Aorta (tissue), 5 donors: ENCODE measurements around the gene SDHC. TPM values are rescaled to one million over a fixed set of nuclear protein-coding genes. Genes with fewer than 3 reads are reported as not detected.
"Not testable (repeated sequence)": the region's sequence is repeated elsewhere in the genome, so short reads cannot be mapped to it uniquely, and the experiment has no call there.

Experiments
- ATAC-seq: fragments of 200-7000 bp; cut with Tn5 transposase; one replicate; pipeline ENCODE4 v1.9.1; 2022; ENCODE audit warnings: moderate library complexity; ENCODE audit not compliant: low FRiP score
- DNase-seq, 2 donors: peaks; one replicate each; pipeline ENCODE4 v3.0.0-alpha.2; 2020
- H3K27ac ChIP-seq, 2 donors: one replicate each; pipeline ENCODE4 v1.5.1; 2013; ENCODE audit warnings: low read length in 2 of 2, mild to moderate bottlenecking in 2 of 2, moderate library complexity in 2 of 2, control low read depth in 1 of 2, inconsistent platforms in 1 of 2, low read depth in 1 of 2
- H3K27me3 ChIP-seq, 2 donors: one replicate each; pipeline ENCODE4 v1.6.1; 2013; ENCODE audit warnings: control low read depth in 1 of 2, low read length in 1 of 2, mild to moderate bottlenecking in 1 of 2, moderate library complexity in 1 of 2; ENCODE audit not compliant: insufficient read depth in 2 of 2, control insufficient read depth in 1 of 2
- H3K36me3 ChIP-seq, 2 donors: one replicate each; pipeline ENCODE4 v1.6.1; 2013; ENCODE audit warnings: control low read depth in 1 of 2, low read length in 1 of 2, mild to moderate bottlenecking in 1 of 2; ENCODE audit not compliant: insufficient read depth in 2 of 2, control insufficient read depth in 1 of 2
- H3K4me1 ChIP-seq, 2 donors: one replicate each; pipeline ENCODE4 v1.6.1; 2013; ENCODE audit warnings: low read length in 2 of 2, control low read depth in 1 of 2, mild to moderate bottlenecking in 1 of 2, moderate library complexity in 1 of 2; ENCODE audit not compliant: insufficient read depth in 2 of 2, control insufficient read depth in 1 of 2
- H3K4me3 ChIP-seq, 2 donors: one replicate each; pipeline ENCODE4 v1.5.1; 2013; ENCODE audit warnings: low read length in 2 of 2, control low read depth in 1 of 2, mild to moderate bottlenecking in 1 of 2
- H3K9me3 ChIP-seq: one replicate; pipeline ENCODE4 v1.6.1; 2013; ENCODE audit warnings: mild to moderate bottlenecking, low read length; ENCODE audit not compliant: control insufficient read depth
- WGBS, 2 donors: extraction: QIAGEN DNeasy Blood & Tissue Kit; methylation state at CpG; one replicate each; pipeline ENCODE4 v1.1.7; 2013; 5-methylcytosine and 5-hydroxymethylcytosine counted together
- intact Hi-C, 2 donors: fragments of 100-400 bp; cut with DNase I; formaldehyde crosslinking; loops; one replicate each; pipeline versions ENCODE4 v1.14.2 to v1.15.0; 2022
- polyA plus RNA-seq, 2 donors: library from polyadenylated mRNA; stranded (reverse); fragments of 200-250 nt; gene quantifications; one replicate each; pipeline ENCODE4 v1.2.3, GENCODE V29; 2013
- total RNA-seq, 2 donors: library from RNA; stranded (reverse); fragmentation: NEBNext Ultra II Directional; extraction: Animal tissue kit (Norgen Biotek cat#: 25700); gene quantifications; one replicate each; pipeline ENCODE4 v1.2.1, GENCODE V29; 2021
- donor health status: healthy with polysubstance abuse.
- donor health status: Bipolar disorder and iron deficiency.
- donor health status: DM: no; HTN: no; CAD: no.
- donor health status: DM: no; HTN: no; CAD: no.
- donor health status: DM: yes; HTN: yes; CAD: no.

The SDHC gene
- total and polyA plus RNA-seq, 4 donors, result 103 to 129 (median 122) TPM

DNA sequence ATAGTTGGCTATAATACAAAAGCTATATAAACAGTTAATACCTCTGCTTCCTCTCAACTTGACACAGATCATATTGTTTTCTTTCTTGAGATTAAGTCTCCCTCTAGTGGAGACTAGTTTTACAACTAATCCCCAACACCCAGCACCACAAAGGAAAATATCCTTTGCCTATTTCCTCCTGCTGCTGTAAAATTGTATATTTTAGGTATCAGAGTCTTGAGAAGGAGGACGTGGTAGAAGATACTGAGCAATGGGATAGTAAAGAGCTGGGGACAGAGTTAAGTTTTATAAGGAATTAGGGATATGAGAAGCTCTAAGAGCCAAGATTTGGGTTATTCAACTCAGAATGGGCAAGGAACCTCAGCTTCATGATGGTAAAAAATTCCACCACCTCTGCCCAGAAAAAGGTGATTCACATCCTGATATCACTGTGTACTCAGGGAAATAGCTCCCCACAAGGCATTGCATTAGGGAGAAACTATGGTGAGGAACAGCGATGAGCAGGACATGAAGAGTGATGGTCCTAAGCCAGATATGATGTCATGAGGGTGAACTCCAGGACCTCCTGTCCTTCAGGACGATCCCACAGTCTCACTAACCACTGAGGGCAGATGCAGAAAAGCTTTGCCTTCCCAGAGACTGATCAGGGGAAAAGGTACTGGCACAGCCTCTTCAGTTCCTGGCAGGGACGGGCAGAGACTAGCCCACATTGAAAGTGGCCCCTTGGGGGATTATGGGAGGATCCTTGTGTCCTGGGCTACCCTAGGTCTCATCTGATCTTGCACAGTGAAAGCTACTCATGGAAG lies 68.2 kb downstream of the SDHC start:
- ATAC-seq (peak; percentile 86), DNase-seq (no peak)
- Histone ChIP-seq H3K9me3 (no peaks in the 10 kb centered on the region), H3K36me3 (no peaks in the 10 kb centered on the region), H3K4me1 (no peaks in the 10 kb centered on the region), H3K27me3 (no peaks in the 10 kb centered on the region), H3K27ac (no peak overlapping the region), H3K4me3 (no peak overlapping the region)
- intact Hi-C loops, result loop anchor here (2.0 to 5.0 kb wide), 3 partner anchors 75 to 190 kb away; partner anchors contain the start of genes TOMM40L (in 2 of the 2) and MPZ (in 1 of the 2)
- WGBS, 2 donors, result 28 to 29% methylated on average over 4 of the region's 4 CpGs

DNA sequence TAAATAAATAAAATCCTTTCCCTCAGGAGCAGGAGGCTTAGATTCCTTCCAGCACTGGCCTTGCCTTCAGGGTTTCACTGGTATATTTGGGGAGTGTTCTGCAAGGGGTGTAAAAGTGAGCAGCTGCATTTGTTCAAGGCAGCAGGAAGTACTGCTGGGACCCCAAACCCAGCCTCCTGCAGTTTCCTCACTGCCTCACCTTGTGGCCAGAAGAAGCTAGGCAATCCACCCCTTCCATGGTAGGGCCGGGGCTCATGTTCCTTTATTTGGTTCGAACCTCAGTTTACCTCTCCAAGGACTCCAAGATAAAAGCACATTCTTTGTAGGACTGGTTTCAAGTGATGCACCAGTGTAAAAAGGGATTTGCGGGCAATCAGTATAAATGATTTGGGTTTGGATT lies 74.5 kb downstream of the SDHC start:
- 97 to 100% methylated on average over 3 of the region's 3 CpGs for WGBS, 2 donors
- intact Hi-C loops, result no loop called here
- no peak overlapping the region for H3K4me3 ChIP-seq
- DNase-seq (no peak), ATAC-seq (no peak)
- H3K9me3 ChIP-seq, result no peaks in the 10 kb centered on the region
- H3K4me1 ChIP-seq, result no peaks in the 10 kb centered on the region
- H3K27ac ChIP-seq, result no peak overlapping the region
- H3K36me3 ChIP-seq, result no peaks in the 10 kb centered on the region
- no peaks in the 10 kb centered on the region for H3K27me3 ChIP-seq

DNA sequence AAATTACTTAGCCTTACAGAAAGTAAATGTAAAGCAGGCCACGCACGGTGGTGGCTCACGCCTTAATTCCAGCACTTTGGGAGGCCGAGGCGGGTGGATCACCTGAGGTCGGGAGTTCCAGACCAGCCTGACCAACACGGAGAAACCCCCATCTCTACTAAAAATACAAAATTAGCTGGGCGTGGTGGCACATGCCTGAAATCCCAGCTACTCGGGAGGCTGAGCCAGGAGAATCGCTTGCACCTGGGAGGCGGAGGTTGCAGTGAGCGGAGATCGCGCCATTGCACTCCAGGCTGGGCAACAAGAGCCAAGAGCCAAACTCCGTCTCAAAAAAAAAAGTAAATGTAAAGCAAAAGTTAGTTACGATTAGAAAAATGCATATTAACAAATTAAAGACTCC lies 75.0 kb downstream of the SDHC start:
- WGBS, 2 donors, result 74 to 78% methylated on average over 16 of the region's 16 CpGs
- H3K36me3 ChIP-seq, H3K9me3 ChIP-seq, intact Hi-C loops, H3K27me3 ChIP-seq, DNase-seq, H3K4me1 ChIP-seq, H3K27ac ChIP-seq, ATAC-seq: not testable (repeated sequence)
- H3K4me3 ChIP-seq, result peak overlapping the region in 1 of 2 donors; percentile 48

DNA sequence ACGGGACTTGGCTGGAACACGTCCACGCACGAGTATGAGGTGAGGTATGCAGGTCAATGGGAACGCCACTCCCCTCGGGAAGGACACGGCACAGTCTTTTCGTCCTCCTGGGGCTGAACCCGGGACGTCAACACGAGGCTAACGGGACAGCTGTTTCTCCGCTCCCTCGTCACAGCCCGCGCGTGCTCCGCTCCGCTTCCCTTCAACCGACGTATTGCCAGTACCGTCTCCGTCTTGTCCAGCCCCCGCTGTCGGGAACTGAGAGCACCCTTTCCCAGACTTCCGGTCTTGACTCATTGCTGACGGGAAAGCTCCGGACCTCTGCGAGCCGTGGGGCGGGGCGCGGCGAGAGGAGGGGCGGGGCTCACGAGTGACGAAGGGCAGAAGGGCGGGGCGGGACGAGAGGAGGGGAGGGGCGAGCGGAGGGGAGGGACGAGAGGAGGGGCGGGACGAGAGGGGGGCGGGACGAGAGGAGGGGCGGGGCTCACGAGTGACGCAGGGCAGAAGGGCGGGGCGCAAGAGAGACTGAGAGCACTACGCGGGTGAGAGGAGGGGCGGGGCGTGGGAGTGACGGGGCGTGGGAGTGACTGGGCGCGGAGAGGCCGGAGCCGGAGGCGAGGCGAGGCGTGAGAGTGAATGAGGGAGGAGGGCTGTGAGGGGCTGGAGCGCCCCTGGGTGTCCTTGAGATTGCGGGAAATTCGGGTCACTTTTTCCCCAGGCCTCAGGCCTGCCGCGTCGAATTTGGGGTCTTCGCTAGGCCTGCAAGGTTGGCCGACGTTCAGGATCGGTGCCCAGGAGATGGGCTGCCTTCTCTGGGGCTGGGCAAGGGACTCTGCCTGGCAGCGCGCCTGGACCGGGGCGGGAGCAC lies 75.7 kb downstream of the SDHC start:
- no peaks in the 10 kb centered on the region for H3K4me1 ChIP-seq
- H3K27me3 ChIP-seq, result no peaks in the 10 kb centered on the region
- no peaks in the 10 kb centered on the region for H3K36me3 ChIP-seq
- ATAC-seq (peak; percentile 98), DNase-seq (peak; percentile 98 to 100)
- H3K4me3 ChIP-seq, result peak overlapping the region; percentile 63 to 73
- peak overlapping the region; percentile 47 to 59 for H3K27ac ChIP-seq
- WGBS, 2 donors, result 1% methylated on average over 51 to 79 of the region's 79 CpGs
- H3K9me3 ChIP-seq, result no peaks in the 10 kb centered on the region
- intact Hi-C loops, result loop anchor here in 1 of 2 donors (1.0 to 10.0 kb wide), 2 partner anchors 9 to 355 kb away; partner anchors contain the start of gene DUSP12

DNA sequence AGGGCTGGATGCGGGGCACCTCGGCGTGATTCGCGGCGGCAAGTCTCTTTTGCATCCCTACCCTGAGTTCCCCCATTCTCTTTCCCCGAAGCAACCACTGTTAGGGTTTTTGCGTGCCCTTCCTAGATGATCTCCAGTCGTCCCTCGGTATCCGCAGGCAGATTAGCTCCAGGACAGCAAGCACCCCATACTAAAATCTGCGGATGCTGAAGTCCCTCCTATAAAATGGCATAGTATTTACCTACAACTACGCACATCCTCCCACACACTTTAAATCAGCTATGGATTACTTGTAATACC lies 76.3 kb downstream of the SDHC start:
- H3K27me3 ChIP-seq, result no peaks in the 10 kb centered on the region
- H3K4me1 ChIP-seq, result no peaks in the 10 kb centered on the region
- H3K9me3 ChIP-seq, result no peaks in the 10 kb centered on the region
- ATAC-seq, result no peak
- DNase-seq, result no peak
- intact Hi-C loops, result loop anchor here in 1 of 2 donors (1.0 to 10.0 kb wide), 2 partner anchors 9 to 354 kb away; partner anchors contain the start of gene DUSP12
- peak overlapping the region in 1 of 2 donors; percentile 50 for H3K27ac ChIP-seq
- 2 to 3% methylated on average over 13 of the region's 13 CpGs for WGBS, 2 donors
- peak overlapping the region; percentile 63 to 73 for H3K4me3 ChIP-seq
- no peaks in the 10 kb centered on the region for H3K36me3 ChIP-seq

DNA sequence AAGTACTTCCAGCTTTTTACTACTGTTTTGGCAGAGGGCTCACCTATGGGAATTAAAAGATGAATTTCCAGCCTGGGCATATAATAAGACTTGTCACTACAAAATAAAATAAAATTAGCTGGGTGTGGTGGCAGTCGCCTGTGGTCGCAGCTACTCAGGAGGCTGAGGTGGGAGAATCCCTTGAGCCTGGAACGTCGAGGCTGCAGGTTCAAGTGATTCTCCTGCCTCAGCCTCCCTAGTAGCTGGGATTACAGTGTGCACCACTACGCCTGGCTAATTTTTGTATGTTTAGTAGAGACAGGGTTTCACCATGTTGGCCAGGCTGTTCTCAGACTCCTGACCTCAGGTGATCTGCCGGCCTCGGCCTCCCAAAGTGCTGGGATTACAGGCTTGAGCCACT lies 77.0 kb downstream of the SDHC start:
- 92% methylated on average over 7 of the region's 7 CpGs for WGBS, 2 donors
- intact Hi-C loops, result loop anchor here in 1 of 2 donors (10.0 kb wide), 1 partner anchor 354 kb away; the partner anchor contains the start of gene DUSP12
- not testable (repeated sequence) for H3K9me3 ChIP-seq, H3K4me1 ChIP-seq, H3K36me3 ChIP-seq, DNase-seq, ATAC-seq, H3K4me3 ChIP-seq, H3K27ac ChIP-seq, H3K27me3 ChIP-seq

DNA sequence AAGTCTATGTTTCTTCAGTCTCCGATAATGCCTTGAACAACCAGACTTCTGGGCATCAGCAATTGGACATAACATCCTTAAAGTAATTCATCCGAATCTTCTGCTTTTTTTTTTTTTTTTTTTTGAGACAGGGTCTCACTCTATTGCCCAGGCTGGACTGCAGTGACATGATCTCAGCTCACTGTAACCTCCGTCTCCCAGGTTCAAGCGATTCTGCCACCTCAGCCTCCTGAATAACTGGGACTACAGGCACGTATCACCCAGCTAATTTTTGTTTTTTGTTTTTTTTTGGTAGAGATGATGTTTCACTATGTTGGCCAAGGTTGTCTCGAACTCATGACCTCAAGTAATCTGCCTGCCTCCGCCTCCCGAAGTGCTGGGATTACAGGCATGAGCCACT lies 77.4 kb downstream of the SDHC start:
- Histone ChIP-seq H3K27ac (no peak overlapping the region), H3K36me3 (no peaks in the 10 kb centered on the region), H3K4me3 (no peak overlapping the region), H3K4me1 (no peaks in the 10 kb centered on the region), H3K27me3 (no peaks in the 10 kb centered on the region), H3K9me3 (no peaks in the 10 kb centered on the region)
- no peak for DNase-seq
- WGBS, 2 donors, result 94 to 95% methylated on average over 8 of the region's 8 CpGs
- no peak for ATAC-seq
- intact Hi-C loops, result loop anchor here in 1 of 2 donors (10.0 kb wide), 1 partner anchor 353 kb away; the partner anchor contains the start of gene DUSP12

DNA sequence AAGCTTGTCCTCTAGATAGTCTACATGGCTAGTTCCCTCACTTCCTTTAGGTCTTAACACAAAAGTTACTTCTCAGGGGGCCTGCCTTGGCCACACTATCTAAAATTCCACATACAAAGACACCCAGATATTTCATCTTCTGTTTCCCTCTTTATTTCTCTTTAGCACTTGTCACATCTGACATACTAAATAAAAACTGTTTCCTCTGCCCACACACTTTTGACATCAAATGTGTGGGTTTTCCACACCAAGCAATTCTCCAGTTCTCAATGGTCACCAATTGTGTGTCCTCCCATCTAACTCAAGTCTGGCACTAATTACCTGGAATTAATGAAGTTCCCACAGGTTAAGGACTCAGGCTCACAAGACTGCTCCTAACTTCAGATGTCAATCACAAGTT lies 79.0 kb downstream of the SDHC start:
- Histone ChIP-seq H3K4me3 (no peak overlapping the region), H3K27me3 (no peaks in the 10 kb centered on the region), H3K4me1 (no peaks in the 10 kb centered on the region), H3K9me3 (no peaks in the 10 kb centered on the region), H3K27ac (no peak overlapping the region), H3K36me3 (no peaks in the 10 kb centered on the region)
- no peak for ATAC-seq
- intact Hi-C loops, result loop anchor here in 1 of 2 donors (10.0 kb wide), 1 partner anchor 352 kb away; the partner anchor contains the start of gene DUSP12
- DNase-seq, result no peak
